ENCODE data around the gene FAM25A.
"Not testable (repeated sequence)": the region's sequence is repeated elsewhere in the genome, so short reads cannot be mapped to it uniquely, and the experiment has no call there.

The FAM25A gene

GRCh38 chr10:86992929-86993328 is 27.2 kb upstream of the FAM25A start:
- Mint-ChIP-seq H3K4me1 (no peaks in the 10 kb centered on the region), H3K27me3 (peaks cover 24% of the 10 kb centered on the region), H3K36me3 (no peaks in the 10 kb centered on the region), H3K4me3 (no peak overlapping the region), H3K27ac (no peak overlapping the region), H3K9me3 (no peaks in the 10 kb centered on the region)
- ATAC-seq, result no peak

GRCh38 chr10:86999802-87000403 is 20.2 kb upstream of the FAM25A start:
- H3K36me3 Mint-ChIP-seq, H3K4me3 Mint-ChIP-seq, H3K27ac Mint-ChIP-seq, ATAC-seq, H3K9me3 Mint-ChIP-seq, H3K27me3 Mint-ChIP-seq, H3K4me1 Mint-ChIP-seq: not testable (repeated sequence)

GRCh38 chr10:87000491-87000890 is 19.6 kb upstream of the FAM25A start:
- Mint-ChIP-seq H3K27ac (no peak overlapping the region), H3K27me3 (no peaks in the 10 kb centered on the region), H3K9me3 (no peaks in the 10 kb centered on the region)

GRCh38 chr10:87007124-87007523 is 13.0 kb upstream of the FAM25A start:
- not testable (repeated sequence) for H3K27ac Mint-ChIP-seq, H3K36me3 Mint-ChIP-seq, H3K4me3 Mint-ChIP-seq, H3K27me3 Mint-ChIP-seq, ATAC-seq, H3K4me1 Mint-ChIP-seq, H3K9me3 Mint-ChIP-seq

More at GRCh38 chr10:87000491-87000890, 19.6 kb upstream of the FAM25A start:
- H3K4me3 Mint-ChIP-seq, result no peak overlapping the region
- no peaks in the 10 kb centered on the region for H3K36me3 Mint-ChIP-seq
- no peaks in the 10 kb centered on the region for H3K4me1 Mint-ChIP-seq
- ATAC-seq, result no peak

GRCh38 chr10:87007674-87008073 is 12.4 kb upstream of the FAM25A start:
- H3K4me3 Mint-ChIP-seq, H3K4me1 Mint-ChIP-seq, H3K9me3 Mint-ChIP-seq, H3K27ac Mint-ChIP-seq, H3K36me3 Mint-ChIP-seq, ATAC-seq, H3K27me3 Mint-ChIP-seq: not testable (repeated sequence)

- not testable (repeated sequence) for H3K4me3 Mint-ChIP-seq, H3K27me3 Mint-ChIP-seq, H3K36me3 Mint-ChIP-seq, ATAC-seq, H3K27ac Mint-ChIP-seq, H3K4me1 Mint-ChIP-seq, H3K9me3 Mint-ChIP-seq
Measured at GRCh38 chr10:87008303-87008702, 11.8 kb upstream of the FAM25A start.

GRCh38 chr10:87009134-87009696 is 10.9 kb upstream of the FAM25A start:
- not testable (repeated sequence) for H3K36me3 Mint-ChIP-seq, H3K27me3 Mint-ChIP-seq, ATAC-seq, H3K9me3 Mint-ChIP-seq, H3K4me3 Mint-ChIP-seq, H3K4me1 Mint-ChIP-seq, H3K27ac Mint-ChIP-seq

- not testable (repeated sequence) for H3K4me1 Mint-ChIP-seq, H3K9me3 Mint-ChIP-seq, H3K27ac Mint-ChIP-seq
Measured at GRCh38 chr10:87013528-87013927, 6.6 kb upstream of the FAM25A start.

GRCh38 chr10:87014986-87015716 is 4.9 kb upstream of the FAM25A start:
- not testable (repeated sequence) for H3K9me3 Mint-ChIP-seq, H3K4me1 Mint-ChIP-seq, H3K27ac Mint-ChIP-seq, H3K27me3 Mint-ChIP-seq, ATAC-seq, H3K36me3 Mint-ChIP-seq, H3K4me3 Mint-ChIP-seq

More at GRCh38 chr10:87013528-87013927, 6.6 kb upstream of the FAM25A start:
- not testable (repeated sequence) for ATAC-seq, H3K4me3 Mint-ChIP-seq, H3K36me3 Mint-ChIP-seq, H3K27me3 Mint-ChIP-seq

- H3K36me3 Mint-ChIP-seq, result not testable (repeated sequence)
Measured at GRCh38 chr10:87018127-87018526, 2.0 kb upstream of the FAM25A start.

GRCh38 chr10:87019066-87019465 is 1.0 kb upstream of the FAM25A start:
- H3K27ac Mint-ChIP-seq, H3K27me3 Mint-ChIP-seq: not testable (repeated sequence)

More at GRCh38 chr10:87018127-87018526, 2.0 kb upstream of the FAM25A start:
- H3K27me3 Mint-ChIP-seq, H3K4me3 Mint-ChIP-seq, H3K27ac Mint-ChIP-seq, H3K9me3 Mint-ChIP-seq, H3K4me1 Mint-ChIP-seq, ATAC-seq: not testable (repeated sequence)

GRCh38 chr10:87019504-87019903 is 590 bp upstream of the FAM25A start:
- H3K36me3 Mint-ChIP-seq, ATAC-seq, H3K27ac Mint-ChIP-seq, H3K4me1 Mint-ChIP-seq, H3K9me3 Mint-ChIP-seq, H3K27me3 Mint-ChIP-seq, H3K4me3 Mint-ChIP-seq: not testable (repeated sequence)

More at GRCh38 chr10:87019066-87019465, 1.0 kb upstream of the FAM25A start:
- H3K4me3 Mint-ChIP-seq, H3K9me3 Mint-ChIP-seq, H3K4me1 Mint-ChIP-seq, ATAC-seq, H3K36me3 Mint-ChIP-seq: not testable (repeated sequence)

GRCh38 chr10:87025285-87025958 is 5.3 kb downstream of the FAM25A start:
- H3K36me3 Mint-ChIP-seq, H3K4me1 Mint-ChIP-seq, ATAC-seq, H3K9me3 Mint-ChIP-seq, H3K4me3 Mint-ChIP-seq, H3K27ac Mint-ChIP-seq, H3K27me3 Mint-ChIP-seq: not testable (repeated sequence)

GRCh38 chr10:87026747-87027508 is 6.8 kb downstream of the FAM25A start:
- H3K27ac Mint-ChIP-seq, H3K27me3 Mint-ChIP-seq, ATAC-seq, H3K4me3 Mint-ChIP-seq, H3K9me3 Mint-ChIP-seq, H3K4me1 Mint-ChIP-seq, H3K36me3 Mint-ChIP-seq: not testable (repeated sequence)

- H3K4me1 Mint-ChIP-seq, H3K27me3 Mint-ChIP-seq, H3K9me3 Mint-ChIP-seq, H3K4me3 Mint-ChIP-seq, ATAC-seq, H3K36me3 Mint-ChIP-seq, H3K27ac Mint-ChIP-seq: not testable (repeated sequence)
Measured at GRCh38 chr10:87030419-87030818, 10.3 kb downstream of the FAM25A start.

Measured in stimulated activated memory B cell treated with anti-CD40 and anti-IgM and Interleukin-4, amounts not matched to agents 10 μg/mL and 1 μg/mL and 100 μg/mL, for 72 hours (primary cell).